Stimulated activated CD4-positive, alpha-beta T cell treated with anti-CD3 and anti-CD28 coated beads, Interleukin-12 subunit alpha, Interleukin-12 subunit beta, amount 100 ng/mL, for 4 hours (primary cell): ENCODE results near the gene PTPRN2.

Source experiments
- DNase-seq: peaks from one replicate; pipeline ENCODE4 v3.0.0-alpha.2; 2020

PTPRN2 gene

GRCh38 chr7:157690058-157690832 is 897.4 kb downstream of the PTPRN2 start:
- no peak for DNase-seq

GRCh38 chr7:157689269-157690057 is 898.2 kb downstream of the PTPRN2 start:
- DNase-seq = no peak

- no peak for DNase-seq
These were observed 898.9 kb downstream of the PTPRN2 start for GRCh38 chr7:157688533-157689268.

DNA sequence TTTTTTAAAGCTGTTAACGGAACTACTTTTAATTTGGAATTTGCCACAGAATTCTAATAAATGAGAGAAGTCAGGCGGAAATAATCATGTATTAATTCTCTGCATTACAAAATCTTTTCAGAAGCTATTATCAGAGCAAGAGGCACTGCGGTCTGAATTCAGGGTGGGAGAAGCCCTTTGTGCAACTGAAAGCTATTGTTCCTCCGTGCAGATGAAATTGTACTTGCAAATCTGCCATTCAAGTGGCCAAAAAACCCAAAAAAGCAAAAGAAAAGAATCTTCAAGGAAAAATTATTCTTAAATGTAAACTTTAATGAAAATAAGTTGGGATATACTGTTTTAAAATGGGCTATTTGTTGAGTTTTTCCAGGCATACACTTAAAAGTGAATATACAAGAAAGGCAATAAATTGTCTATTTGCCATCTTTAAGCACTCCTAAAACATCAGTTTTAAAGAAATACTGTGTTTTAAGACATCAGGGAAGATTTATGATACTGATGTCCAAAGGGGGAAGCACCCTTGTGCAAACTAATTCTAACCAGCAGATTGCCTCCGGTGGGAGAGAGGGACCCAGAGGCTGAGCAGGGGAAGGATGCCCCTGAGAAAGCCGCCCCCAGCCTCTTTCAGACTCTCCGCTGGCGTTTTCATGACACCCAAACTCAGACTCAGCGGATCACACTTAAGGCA is 899.6 kb downstream of the PTPRN2 start:
- no peak for DNase-seq

GRCh38 chr7:157687158-157687557 is 900.5 kb downstream of the PTPRN2 start:
- DNase-seq = no peak

GRCh38 chr7:157686285-157686894 is 901.2 kb downstream of the PTPRN2 start:
- DNase-seq = no peak

DNA sequence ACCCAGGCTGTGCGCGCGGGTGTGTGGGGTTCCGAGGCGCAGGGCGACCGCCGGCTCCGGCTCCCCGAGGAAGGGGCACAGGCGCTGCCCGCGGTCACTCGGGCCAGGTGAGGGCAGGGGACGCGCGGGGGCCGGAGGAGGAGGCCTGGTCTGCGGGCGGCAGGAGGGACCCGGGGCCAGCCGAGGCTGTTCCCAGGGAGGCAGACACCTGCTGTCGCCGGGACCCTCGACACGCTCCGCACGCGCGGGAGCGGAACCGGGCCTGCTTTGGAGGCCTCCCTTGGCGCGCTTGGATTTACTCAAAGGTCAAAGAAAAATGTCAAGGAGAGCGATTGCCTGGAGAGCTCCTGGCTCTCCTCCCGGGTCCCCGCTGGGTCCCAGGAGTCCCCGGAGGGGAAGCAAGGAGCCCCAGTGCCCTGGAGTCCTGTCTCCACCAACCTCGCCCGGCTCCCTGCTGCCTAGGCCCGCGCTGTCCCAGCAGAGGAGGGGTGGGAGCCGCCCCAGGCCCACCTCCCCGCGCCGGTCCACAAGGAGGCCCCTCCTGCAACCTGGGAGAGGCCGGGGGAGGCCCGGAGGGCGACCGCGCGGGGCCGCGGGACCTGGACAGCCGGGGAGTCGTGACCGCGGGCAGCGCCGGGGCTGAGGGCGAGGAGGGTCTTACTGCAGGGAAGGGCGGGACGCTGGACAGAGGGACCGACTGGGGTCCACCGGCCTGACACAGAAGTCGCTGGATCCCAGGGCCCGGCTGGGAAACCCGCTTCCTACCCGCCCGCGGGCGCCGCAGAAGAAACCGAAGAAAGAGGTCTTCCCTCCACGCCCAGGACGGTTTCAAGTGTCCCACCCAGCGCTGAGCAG is 902.0 kb downstream of the PTPRN2 start:
- no peak for DNase-seq

DNA sequence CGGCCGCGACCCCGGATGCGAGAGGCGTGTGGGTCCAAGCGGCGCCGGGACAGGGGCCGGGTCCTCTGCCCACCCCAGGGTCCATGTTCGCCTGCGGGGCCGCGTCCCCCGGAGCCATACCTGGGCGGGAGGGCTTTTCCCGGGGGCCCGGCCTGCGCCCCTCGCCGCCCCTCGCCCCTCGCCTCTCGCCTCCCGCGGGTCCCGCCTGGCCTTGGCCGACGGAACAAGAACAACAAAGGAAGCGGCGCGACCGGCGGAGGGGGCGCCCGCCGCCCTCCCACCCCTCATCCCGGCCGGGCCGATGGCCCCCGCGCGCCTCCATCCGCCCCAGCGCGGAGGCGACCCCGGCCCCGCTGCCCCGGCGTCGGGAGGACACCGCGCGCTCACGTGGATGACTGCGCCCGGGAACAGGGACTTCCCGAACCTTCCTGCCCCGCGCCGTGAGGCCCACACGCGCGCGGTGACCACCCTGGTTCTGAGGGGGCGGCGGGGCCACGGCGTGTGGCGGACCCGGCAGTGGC is 902.7 kb downstream of the PTPRN2 start:
- no peak for DNase-seq

DNA sequence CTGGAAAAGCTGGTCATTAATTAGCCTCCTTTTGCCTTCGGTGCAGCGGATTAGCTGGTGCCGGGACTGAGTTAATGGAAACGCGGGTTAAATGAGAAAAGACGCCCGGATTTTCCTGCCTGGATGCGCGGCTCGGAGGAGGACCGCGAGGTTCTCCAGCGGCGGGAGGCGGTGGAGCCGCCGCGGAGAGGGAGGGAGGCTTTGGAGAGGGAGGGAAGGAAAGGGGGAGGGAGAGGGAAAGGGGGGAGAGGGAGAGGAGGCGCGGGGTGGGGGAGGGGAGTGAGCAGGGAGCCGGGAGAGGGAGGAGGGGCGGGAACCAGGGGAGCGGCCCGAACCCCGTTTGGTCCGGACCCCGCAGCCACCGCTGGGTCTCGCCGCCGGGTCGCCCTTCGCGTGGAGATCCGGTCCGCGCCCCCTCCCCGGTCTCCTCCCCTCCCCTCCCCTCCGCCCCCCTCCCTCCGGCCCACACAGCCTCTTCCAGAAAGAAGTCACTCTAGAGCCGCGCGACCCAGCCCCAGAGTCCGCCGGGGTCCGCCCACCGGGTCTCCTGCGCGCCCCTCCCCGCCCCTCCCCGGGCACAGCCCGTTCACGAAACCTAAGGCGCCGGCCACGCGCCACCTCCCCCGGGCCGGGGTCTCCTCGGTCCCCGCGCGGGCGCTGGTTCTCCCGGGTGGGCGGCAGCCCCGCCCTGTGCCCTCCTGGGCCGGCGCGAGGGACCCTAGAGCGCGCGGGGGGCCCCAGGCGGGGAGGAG is 903.3 kb downstream of the PTPRN2 start:
- no peak for DNase-seq

- no peak for DNase-seq
These were observed 903.9 kb downstream of the PTPRN2 start for GRCh38 chr7:157683747-157684156.

DNA sequence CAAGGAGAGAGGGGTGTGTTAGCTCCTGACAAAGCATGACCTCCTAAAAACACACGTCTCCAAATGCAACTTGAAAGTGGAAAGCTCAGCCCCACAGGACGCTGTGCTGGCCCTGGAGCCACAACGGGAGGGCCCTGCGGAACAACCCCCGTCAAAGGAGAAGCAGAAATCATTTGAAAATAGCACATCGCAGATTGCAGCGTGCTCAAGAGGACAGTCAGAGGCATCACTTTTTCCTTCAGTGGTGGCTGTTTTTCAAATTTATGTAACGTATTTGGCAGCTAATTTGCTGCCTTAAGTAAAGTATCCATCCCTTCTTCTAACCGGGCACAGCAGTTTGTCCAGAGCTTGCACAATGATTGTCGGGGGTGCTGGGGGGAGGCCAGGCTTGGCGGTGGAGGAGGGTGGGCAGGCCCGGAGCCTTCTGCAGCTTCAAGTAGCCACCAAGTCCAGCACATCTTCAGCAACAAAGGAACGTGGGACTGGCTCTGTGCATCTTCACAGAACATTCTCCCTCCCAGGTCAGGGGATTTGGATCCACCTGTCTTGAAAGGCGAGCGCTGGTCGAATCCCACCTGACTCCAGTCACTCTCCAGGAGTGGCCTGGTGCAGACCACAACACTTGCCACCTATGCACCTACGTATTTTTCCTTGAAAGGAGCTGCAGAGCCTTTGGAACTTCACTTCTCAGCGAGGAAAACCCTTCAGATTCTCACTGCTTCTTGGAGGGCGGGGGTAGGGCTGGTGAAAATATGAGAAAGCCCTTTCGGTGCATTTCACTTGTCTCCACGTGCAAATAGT is 904.5 kb downstream of the PTPRN2 start:
- no peak for DNase-seq

DNA sequence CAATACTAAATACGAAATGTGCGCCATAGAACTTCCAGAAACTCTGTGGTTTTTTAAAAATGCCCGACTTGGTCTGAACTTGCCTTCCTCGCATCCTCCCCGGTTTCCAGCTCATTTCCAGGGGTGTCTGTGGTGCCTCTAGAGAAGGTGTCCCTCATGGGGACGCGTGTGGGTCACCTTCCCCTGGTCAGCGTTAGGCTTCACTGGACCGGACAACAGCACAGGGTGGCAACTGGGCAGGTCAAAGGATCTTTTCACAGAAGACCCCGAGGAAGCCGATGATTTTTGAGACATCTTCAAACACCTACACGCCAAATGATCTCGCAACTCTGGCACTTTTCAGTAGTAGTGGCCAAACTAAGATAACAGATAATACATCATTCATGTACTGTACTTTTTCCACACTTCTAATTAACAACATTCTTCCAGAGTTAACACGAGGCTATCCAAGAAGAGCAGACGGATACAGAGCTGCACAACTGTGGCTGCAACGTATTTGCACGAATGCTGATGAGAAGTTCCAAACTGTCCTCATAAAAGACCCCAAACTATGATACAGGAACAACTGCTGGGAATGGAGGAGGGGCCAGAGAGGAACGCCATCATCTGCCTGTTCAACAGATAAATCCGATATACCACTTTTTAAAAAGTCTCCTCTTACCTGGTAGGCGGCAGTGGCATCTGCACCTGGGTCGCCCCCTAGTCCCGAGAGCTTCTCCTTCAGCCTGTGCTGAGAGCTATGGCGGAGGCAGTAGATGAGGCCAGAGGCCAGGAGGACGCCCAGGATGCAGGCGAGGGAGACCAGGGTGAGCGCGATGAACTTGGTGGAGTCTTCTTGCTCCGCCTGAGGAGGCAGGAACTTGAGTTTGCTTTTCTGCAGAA is 905.3 kb downstream of the PTPRN2 start:
- DNase-seq = no peak

- DNase-seq = no peak
These were observed 908.0 kb downstream of the PTPRN2 start for GRCh38 chr7:157679607-157680006.

DNA sequence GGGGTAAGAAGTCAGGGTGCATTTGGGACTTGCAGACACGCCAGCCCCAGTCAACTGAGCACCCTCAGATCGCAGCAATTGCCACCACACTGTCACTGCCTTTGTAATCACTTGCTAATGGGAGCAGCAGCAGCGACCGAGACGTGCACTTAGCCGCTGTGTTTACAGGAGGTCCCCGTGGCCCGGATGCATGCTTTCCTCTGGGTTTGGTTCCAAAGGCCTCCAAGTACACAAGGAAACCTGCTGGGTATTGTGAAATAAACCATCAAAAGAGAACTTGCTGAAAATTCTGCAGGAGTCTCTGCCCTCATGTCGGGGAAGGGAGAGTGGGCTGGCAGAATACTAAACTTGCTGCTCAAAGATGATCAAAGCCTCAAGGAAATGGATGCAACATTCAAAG is 909.1 kb downstream of the PTPRN2 start:
- no peak for DNase-seq

- no peak for DNase-seq
These were observed 911.0 kb downstream of the PTPRN2 start for GRCh38 chr7:157676456-157677255.

GRCh38 chr7:157676001-157676400 is 911.6 kb downstream of the PTPRN2 start:
- DNase-seq = no peak

DNA sequence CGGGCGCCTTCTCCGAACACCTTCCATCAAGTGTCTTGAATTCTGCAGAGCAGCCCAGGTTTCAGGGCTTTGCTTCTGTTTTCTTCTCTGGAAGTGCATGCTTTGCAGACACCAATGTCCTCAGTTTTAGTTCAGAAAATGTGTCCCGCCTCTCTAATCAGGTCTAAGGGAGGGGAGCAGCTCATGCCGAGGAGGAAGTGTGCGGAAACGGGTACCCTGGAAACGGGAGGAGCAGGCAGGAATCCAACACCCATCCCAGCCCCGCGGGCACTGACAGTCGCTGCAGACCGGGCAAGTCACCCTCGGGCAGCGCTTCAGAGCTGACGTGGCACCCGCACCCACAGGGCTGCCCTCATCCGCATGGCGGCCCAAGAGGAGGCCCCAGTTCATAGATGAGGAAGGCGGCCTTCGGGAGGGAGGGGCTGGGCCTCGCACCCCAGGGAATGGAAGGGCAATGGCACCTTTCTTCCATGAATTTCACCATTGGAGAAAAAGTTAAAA is 912.1 kb downstream of the PTPRN2 start:
- DNase-seq = no peak
